Inflammatory macrophage (primary cell): ENCODE data around the gene DYNC1H1.

ENCODE experiments used
- DNase-seq, 2 donors: peaks; one replicate each; pipeline ENCODE4 v3.0.0-alpha.2; 2020 to 2022

Gene DYNC1H1

GRCh38 chr14:102095231-102095870, 131.0 kb downstream of the DYNC1H1 start:
- DNase-seq: peak in 1 of 2 donors; percentile 22

GRCh38 chr14:102095871-102096568, 131.6 kb downstream of the DYNC1H1 start:
- DNase-seq: no peak

GRCh38 chr14:102096569-102097188, 132.3 kb downstream of the DYNC1H1 start:
- DNase-seq: peak; percentile 72 to 81

GRCh38 chr14:102097441-102098135, 133.2 kb downstream of the DYNC1H1 start:
- no peak for DNase-seq

GRCh38 chr14:102103062-102103695, 138.8 kb downstream of the DYNC1H1 start:
- DNase-seq: peak; percentile 11 to 30

- no peak for DNase-seq
Measured at GRCh38 chr14:102105369-102105768, 141.0 kb downstream of the DYNC1H1 start.
